ENCODE data around the gene OSBPL2.

The OSBPL2 gene

DNA sequence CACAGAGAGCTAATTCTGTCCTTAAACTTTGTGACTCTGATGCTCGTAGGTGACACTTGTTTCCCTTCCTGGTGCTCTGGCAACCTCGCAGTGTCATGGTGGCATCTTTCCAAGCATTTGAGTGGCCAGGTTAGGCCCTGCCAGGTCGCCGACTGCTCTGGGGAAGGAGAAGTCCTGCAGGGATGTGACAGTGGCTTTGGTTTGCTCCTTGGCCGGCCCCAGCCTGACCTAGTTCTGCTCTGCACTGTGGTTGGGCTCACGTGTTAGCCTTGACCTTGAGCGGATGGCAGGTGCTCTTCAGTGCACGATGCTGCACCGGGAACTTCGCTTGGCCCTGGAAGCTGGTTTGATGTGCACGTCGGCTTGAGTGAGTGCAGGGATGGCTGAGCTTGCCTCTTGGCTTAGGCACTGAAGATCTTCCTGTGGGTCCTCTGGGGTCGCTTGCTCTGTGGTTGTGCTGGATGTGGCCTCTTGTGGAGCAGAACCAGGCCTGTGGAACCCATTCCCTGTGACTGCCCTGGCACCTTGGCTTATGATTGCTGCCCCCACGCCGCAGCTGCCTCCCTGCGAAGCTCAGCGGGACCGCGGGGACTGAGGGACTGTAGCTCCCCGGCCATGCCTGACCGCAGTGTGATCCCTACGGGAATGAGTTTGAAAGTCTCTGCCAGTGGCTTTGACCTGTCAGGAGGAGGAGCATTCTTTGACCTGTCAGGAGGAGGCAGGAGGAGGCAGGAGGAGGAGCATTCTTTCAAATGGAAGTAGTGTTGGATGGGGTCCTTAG, 8.7 kb downstream of the OSBPL2 start:
- Histone ChIP-seq H3K27ac (no peak overlapping the region), H2AFZ (ENCODE audit: low read depth) (no peak overlapping the region), H3K27me3 (ENCODE audit: insufficient read depth, low read depth) (no peaks in the 10 kb centered on the region), H3K4me3 (IDR thresholded peaks at IDR 0.05; ENCODE audit: insufficient read depth, low read depth, low read length) (no peak overlapping the region), H3K4me2 (no peak overlapping the region), H4K20me1 (ENCODE audit: insufficient read depth) (no peaks in the 10 kb centered on the region), H3K9ac (no peak overlapping the region), H3K79me2 (ENCODE audit: insufficient read depth, low read depth) (peaks cover 3% of the 10 kb centered on the region; the same call in 1 of the 2 replicates), H3K4me1 (ENCODE audit: low read depth, poor library complexity, severe bottlenecking) (no peaks in the 10 kb centered on the region), H3K36me3 (ENCODE audit: insufficient read depth) (no peaks in the 10 kb centered on the region)
- TF ChIP-seq, protein P1, sequence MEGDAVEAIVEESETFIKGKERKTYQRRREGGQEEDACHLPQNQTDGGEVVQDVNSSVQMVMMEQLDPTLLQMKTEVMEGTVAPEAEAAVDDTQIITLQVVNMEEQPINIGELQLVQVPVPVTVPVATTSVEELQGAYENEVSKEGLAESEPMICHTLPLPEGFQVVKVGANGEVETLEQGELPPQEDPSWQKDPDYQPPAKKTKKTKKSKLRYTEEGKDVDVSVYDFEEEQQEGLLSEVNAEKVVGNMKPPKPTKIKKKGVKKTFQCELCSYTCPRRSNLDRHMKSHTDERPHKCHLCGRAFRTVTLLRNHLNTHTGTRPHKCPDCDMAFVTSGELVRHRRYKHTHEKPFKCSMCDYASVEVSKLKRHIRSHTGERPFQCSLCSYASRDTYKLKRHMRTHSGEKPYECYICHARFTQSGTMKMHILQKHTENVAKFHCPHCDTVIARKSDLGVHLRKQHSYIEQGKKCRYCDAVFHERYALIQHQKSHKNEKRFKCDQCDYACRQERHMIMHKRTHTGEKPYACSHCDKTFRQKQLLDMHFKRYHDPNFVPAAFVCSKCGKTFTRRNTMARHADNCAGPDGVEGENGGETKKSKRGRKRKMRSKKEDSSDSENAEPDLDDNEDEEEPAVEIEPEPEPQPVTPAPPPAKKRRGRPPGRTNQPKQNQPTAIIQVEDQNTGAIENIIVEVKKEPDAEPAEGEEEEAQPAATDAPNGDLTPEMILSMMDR (conservative IDR thresholded peaks at IDR 0.05; ENCODE audit: low read depth, low read length): no peak

DNA sequence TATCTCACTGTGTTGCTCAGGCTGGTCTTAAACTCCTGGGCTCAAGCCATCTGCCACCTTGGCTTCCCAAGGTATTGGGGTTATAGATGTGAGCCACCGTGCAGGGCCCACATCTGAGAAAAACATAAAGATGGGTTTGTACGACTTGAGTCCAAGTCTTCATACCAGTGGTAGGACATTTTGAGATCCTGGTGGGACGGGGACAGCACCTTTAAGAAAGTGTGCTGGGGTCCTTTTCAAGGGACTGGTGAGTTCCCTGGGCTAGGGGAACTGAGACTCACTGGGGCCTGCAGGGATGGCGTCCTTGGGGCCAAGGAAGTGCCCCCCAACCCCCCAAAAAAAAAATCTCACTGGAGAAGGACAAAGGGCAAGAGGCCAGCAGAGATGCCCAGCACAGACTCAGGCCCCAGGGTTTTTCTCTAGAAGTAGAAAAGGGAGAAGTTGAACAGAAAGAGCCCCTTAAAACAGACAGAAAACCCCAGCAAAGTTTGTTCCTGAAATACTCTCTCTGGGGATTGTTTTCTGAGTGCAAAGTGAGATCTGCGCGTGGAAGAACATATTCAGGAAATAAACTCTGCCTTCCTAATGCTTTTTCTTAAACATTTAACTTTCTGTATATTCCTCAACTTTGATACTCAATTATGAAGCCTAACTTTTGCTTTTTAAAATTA, 10.7 kb downstream of the OSBPL2 start:
- Histone ChIP-seq H3K9ac (no peak overlapping the region), H3K4me2 (no peak overlapping the region), H3K4me1 (ENCODE audit: low read depth, poor library complexity, severe bottlenecking) (no peaks in the 10 kb centered on the region), H2AFZ (ENCODE audit: low read depth) (no peak overlapping the region), H3K36me3 (ENCODE audit: insufficient read depth) (no peaks in the 10 kb centered on the region), H4K20me1 (ENCODE audit: insufficient read depth) (no peaks in the 10 kb centered on the region), H3K4me3 (IDR thresholded peaks at IDR 0.05; ENCODE audit: insufficient read depth, low read depth, low read length) (no peak overlapping the region), H3K79me2 (ENCODE audit: insufficient read depth, low read depth) (peaks cover 3% of the 10 kb centered on the region; the same call in 1 of the 2 replicates), H3K27me3 (ENCODE audit: insufficient read depth, low read depth) (no peaks in the 10 kb centered on the region), H3K27ac (no peak overlapping the region)
- TF ChIP-seq, protein P1 (conservative IDR thresholded peaks at IDR 0.05; ENCODE audit: low read depth, low read length): no peak

DNA sequence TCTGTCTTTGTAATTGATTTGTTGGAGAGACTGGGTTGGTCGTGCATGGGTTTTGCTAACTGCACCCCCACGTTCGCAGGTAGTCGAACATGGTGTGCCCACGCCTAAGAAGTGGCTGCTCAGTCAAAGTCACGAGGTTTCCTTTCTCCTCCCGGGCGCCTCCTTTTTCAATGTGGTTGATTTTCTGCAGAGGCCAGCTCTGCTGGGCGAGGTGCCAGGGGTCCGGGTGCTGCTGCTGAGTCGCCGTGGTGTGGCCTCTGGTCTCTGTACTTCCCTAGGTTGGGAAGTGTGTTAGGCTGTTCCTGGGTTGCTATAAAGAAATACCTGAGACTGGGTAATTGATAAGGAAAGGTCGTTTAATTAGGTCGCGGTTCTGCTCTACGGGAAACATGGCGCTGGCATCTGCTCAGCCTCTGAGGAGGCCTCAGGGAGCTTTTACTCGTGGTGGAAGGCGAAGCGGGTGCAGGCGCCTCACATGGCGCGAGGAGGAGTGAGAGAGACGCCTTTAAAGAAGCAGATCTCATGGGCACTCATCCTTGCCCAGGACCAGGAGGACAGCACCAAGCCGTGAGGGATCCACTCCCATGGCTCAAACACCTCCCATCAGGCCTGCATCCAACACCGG, 14.1 kb downstream of the OSBPL2 start:
- no peaks in the 10 kb centered on the region for H3K4me1 ChIP-seq (ENCODE audit: low read depth, poor library complexity, severe bottlenecking)
- H4K20me1 ChIP-seq (ENCODE audit: insufficient read depth): no peaks in the 10 kb centered on the region
- H3K4me2 ChIP-seq: no peak overlapping the region
- no peak overlapping the region for H2AFZ ChIP-seq (ENCODE audit: low read depth)
- H3K4me3 ChIP-seq (IDR thresholded peaks at IDR 0.05; ENCODE audit: insufficient read depth, low read depth, low read length): no peak overlapping the region
- H3K79me2 ChIP-seq (ENCODE audit: insufficient read depth, low read depth): peaks cover 3% of the 10 kb centered on the region; the same call in 1 of the 2 replicates
- TF ChIP-seq, protein P1 (conservative IDR thresholded peaks at IDR 0.05; ENCODE audit: low read depth, low read length): no peak
- no peak overlapping the region for H3K27ac ChIP-seq
- no peak overlapping the region for H3K9ac ChIP-seq
- H3K36me3 ChIP-seq (ENCODE audit: insufficient read depth): no peaks in the 10 kb centered on the region
- no peaks in the 10 kb centered on the region for H3K27me3 ChIP-seq (ENCODE audit: insufficient read depth, low read depth)

DNA sequence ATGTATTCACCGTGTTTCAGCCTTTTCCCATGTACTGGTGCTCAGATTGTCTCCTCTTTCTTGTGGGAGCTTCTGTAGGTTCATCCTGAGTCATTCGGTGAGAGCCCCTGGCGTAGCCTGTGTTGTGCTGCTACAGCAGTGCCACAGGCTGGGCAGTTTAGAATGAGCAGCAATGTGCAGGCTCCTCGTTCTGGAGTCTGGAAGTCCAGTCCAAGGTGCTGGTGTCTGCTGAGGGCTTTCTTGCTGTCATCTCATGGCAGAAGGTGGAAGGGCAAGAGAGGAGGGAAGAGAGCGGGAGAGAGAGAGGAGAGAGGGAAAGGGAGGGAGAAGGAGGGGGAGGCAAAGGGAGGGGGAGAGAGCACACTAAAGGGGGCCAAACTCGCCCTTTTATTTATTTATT, 15.1 kb downstream of the OSBPL2 start:
- Histone ChIP-seq H2AFZ (ENCODE audit: low read depth) (no peak overlapping the region), H3K27ac (no peak overlapping the region), H3K9ac (no peak overlapping the region), H3K4me1 (ENCODE audit: low read depth, poor library complexity, severe bottlenecking) (no peaks in the 10 kb centered on the region), H3K36me3 (ENCODE audit: insufficient read depth) (no peaks in the 10 kb centered on the region), H3K27me3 (ENCODE audit: insufficient read depth, low read depth) (no peaks in the 10 kb centered on the region), H3K4me2 (no peak overlapping the region), H4K20me1 (ENCODE audit: insufficient read depth) (no peaks in the 10 kb centered on the region), H3K79me2 (ENCODE audit: insufficient read depth, low read depth) (peaks cover 3% of the 10 kb centered on the region; the same call in 1 of the 2 replicates), H3K4me3 (IDR thresholded peaks at IDR 0.05; ENCODE audit: insufficient read depth, low read depth, low read length) (no peak overlapping the region)
- TF ChIP-seq, protein P1 (conservative IDR thresholded peaks at IDR 0.05; ENCODE audit: low read depth, low read length): no peak
